ENCODE results near the gene FPGS. TPM values are rescaled to one million over a fixed set of nuclear protein-coding genes. Genes with fewer than 3 reads are reported as not detected.

The FPGS gene
- polyA plus RNA-seq, 2 of the 4 experiments (the other 2 are of a cell fraction): 28.8 to 48.5 TPM

GRCh38 chr9:127805620-127806019 lies 2.9 kb downstream of the FPGS start:
- CTCF ChIA-PET: interaction anchor here (0.7 to 8.5 kb wide), 12 partner anchors 12 to 261 kb away, joined by 3 to 63 read pairs (median 4); partner anchors contain the start of genes CDK9, NAIF1 and TOR2A
- FAIRE-seq (no peak), ATAC-seq (no peak), DNase-seq (ENCODE audit: low read depth in 1 of 2, low spot score in 1 of 2) (peak; percentile 69 to 71)
- POLR2A ChIA-PET: no interaction called here
- TF ChIP-seq CTCF (IDR thresholded peaks at IDR 0.05) (peak; percentile 36; the same call in 2 of the 3 replicates), RAD21 (conservative IDR thresholded peaks at IDR 0.05 in 1 of 2, IDR thresholded peaks at IDR 0.05 in 1 of 2) (peak in 1 of 2 experiments; percentile 23; a peak in 1 of 5 replicates), CHD2 (IDR thresholded peaks at IDR 0.05; ENCODE audit: low read length, partially characterized antibody) (no peak)
- H3K4me3 ChIP-seq: no peak overlapping the region
- H3K4me1 ChIP-seq: peaks cover 38% of the 10 kb centered on the region
- no peak overlapping the region for H3K27ac ChIP-seq
- WGBS (ENCODE audit: missing lambda C conversion rate): 76% methylated on average over 8 of the region's 8 CpGs
- no peaks in the 10 kb centered on the region for H3K9me3 ChIP-seq
- no peak overlapping the region for H3K4me2 ChIP-seq

- no peak for ATAC-seq
- ChIA-PET POLR2A (no interaction called here), CTCF (interaction anchor here (0.7 to 8.5 kb wide), 8 partner anchors 11 to 216 kb away, joined by 3 to 63 read pairs (median 6); partner anchors contain the start of gene CDK9)
- DNase-seq (ENCODE audit: low read depth in 1 of 2, low spot score in 1 of 2): no peak
- Histone ChIP-seq H3K4me3 (no peak overlapping the region), H3K4me2 (no peak overlapping the region), H3K9me3 (no peaks in the 10 kb centered on the region), H3K4me1 (peaks cover 26% of the 10 kb centered on the region), H3K27ac (no peak overlapping the region)
- 96% methylated on average over 10 of the region's 14 CpGs for WGBS (ENCODE audit: missing lambda C conversion rate)
- TF ChIP-seq MAFK (IDR thresholded peaks at IDR 0.05; ENCODE audit: partially characterized antibody) (no peak), RAD21 (conservative IDR thresholded peaks at IDR 0.05 in 1 of 2, IDR thresholded peaks at IDR 0.05 in 1 of 2) (no peak), ELK1 (IDR thresholded peaks at IDR 0.05; ENCODE audit: low read depth, low read length) (no peak), ZC3H11A (IDR thresholded peaks at IDR 0.05) (no peak), ESRRA (IDR thresholded peaks at IDR 0.05; ENCODE audit: borderline replicate concordance, low read length) (no peak), MYC (IDR thresholded peaks at IDR 0.05; ENCODE audit: borderline replicate concordance, low read length) (no peak), EP300 (IDR thresholded peaks at IDR 0.05) (no peak), FOXS1 (CRISPR knock-in tag; IDR thresholded peaks at IDR 0.05) (no peak), JUN (IDR thresholded peaks at IDR 0.05) (no peak), POLR2AphosphoS2 (conservative IDR thresholded peaks at IDR 0.05; ENCODE audit: low read length) (no peak)
- FAIRE-seq: no peak
Observed at GRCh38 chr9:127806871-127807270, 4.2 kb downstream of the FPGS start.

GRCh38 chr9:127808347-127809001 lies 5.8 kb downstream of the FPGS start:
- Histone ChIP-seq H3K4me2 (no peak overlapping the region), H3K4me3 (no peak overlapping the region), H3K9me3 (no peaks in the 10 kb centered on the region), H3K27ac (no peak overlapping the region), H3K4me1 (peaks cover 21% of the 10 kb centered on the region)
- no peak for FAIRE-seq
- TF ChIP-seq SMC3 (IDR thresholded peaks at IDR 0.05) (no peak), ZFP36 (IDR thresholded peaks at IDR 0.05; ENCODE audit: borderline replicate concordance, partially characterized antibody) (no peak), GATA3 (IDR thresholded peaks at IDR 0.05; ENCODE audit: borderline replicate concordance) (no peak), CBX2 (IDR thresholded peaks at IDR 0.05; ENCODE audit: borderline replicate concordance, low read depth) (no peak), ATOH8 (CRISPR knock-in tag; IDR thresholded peaks at IDR 0.05; ENCODE audit: low read depth) (no peak), HEYL (CRISPR knock-in tag; IDR thresholded peaks at IDR 0.05) (no peak), EHMT2 (IDR thresholded peaks at IDR 0.05; ENCODE audit: low read depth) (no peak), CEBPB (IDR thresholded peaks at IDR 0.05) (no peak), RARB (CRISPR knock-in tag; IDR thresholded peaks at IDR 0.05) (no peak), BHLHE40 (IDR thresholded peaks at IDR 0.05; ENCODE audit: low read depth, low read length) (no peak), RFX5 (IDR thresholded peaks at IDR 0.05) (no peak), PBX3 (IDR thresholded peaks at IDR 0.05) (no peak), HDAC2 (IDR thresholded peaks at IDR 0.05) (no peak), FOSL2 (IDR thresholded peaks at IDR 0.05) (no peak), FOSL2 (CRISPR knock-in tag; IDR thresholded peaks at IDR 0.05) (no peak), FOSB (CRISPR knock-in tag; IDR thresholded peaks at IDR 0.05) (no peak), ZSCAN20 (CRISPR knock-in tag; IDR thresholded peaks at IDR 0.05) (no peak), HES2 (IDR thresholded peaks at IDR 0.05) (no peak)
- ChIA-PET CTCF (interaction anchor here (0.9 to 2.4 kb wide), 8 partner anchors 9 to 66 kb away, joined by 3 to 8 read pairs (median 4); partner anchors contain the start of gene CDK9), POLR2A (no interaction called here)
- ATAC-seq: no peak
- no peak for DNase-seq (ENCODE audit: low read depth in 1 of 2, low spot score in 1 of 2)
- 89% methylated on average over 13 of the region's 17 CpGs for WGBS (ENCODE audit: missing lambda C conversion rate)

Measured in A549 (cell line).